HG03571 (cell line): ENCODE results near the gene MARVELD1.
"Not testable (repeated sequence)": the region's sequence is repeated elsewhere in the genome, so short reads cannot be mapped to it uniquely, and the experiment has no call there.

Experiments
- ATAC-seq: cut with Tn5 transposase; IDR thresholded peaks from one replicate; pipeline ENCODE4 v1.9.1; 2021; ENCODE audit not compliant: unreplicated experiment

Gene MARVELD1

DNA sequence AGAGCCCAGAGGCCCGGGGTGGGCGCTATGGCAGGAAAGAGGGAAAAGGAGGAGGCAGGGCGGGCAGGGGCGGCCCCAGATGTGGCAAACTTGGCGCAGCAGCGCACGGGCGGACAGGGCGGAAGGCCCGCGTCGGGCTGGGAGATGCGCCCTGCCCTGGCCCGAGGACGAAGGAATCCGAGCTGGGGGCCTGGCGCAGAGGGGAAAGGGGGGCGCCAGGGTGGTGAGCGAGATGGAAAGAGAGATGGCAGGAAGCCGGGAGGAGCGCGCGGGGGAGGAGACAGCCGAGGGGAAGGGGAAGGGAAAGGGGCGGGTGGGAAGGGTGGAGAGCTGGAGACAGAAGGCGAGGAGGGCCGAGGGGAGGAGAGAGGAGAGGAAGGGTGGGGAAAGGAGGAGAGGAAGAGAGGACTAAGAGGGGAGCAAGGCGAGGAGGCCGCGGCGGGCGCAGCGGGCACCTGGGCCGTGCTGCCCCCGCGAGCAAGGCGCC, at the start of gene MARVELD1:
MARVELD1 (plus strand) TSS at position 392 of the 487 bp plus-strand sequence. CDS start 147 bp downstream, outside the sequence.
- no peak for ATAC-seq

DNA sequence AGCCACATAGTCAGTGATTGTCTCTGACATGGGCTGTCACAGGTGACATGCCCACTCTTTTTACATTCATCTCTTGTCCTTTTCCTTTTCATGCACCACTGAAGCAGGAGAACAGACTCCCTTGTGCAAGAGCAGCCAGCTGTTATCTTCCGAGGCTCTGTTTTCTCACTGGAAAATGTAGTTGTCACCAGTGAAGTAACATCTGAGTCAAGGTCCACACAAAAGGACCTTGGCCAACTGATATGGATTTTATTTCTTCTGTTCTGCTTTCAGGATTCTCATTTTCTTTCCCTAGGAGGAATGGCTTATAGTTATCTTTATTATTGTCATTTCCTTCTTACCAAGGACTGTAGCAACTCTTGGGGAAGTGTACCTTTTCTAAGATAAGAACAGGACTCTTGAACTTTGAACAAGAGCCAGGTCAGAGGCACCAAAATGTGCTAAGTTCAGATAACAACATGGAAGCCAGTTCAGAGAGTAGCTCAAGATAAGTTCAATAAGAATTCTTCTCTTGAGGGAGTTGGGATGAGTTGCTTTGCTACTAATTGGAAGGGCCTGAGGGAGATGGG, 49.2 kb upstream of the MARVELD1 start:
- ATAC-seq = no peak

DNA sequence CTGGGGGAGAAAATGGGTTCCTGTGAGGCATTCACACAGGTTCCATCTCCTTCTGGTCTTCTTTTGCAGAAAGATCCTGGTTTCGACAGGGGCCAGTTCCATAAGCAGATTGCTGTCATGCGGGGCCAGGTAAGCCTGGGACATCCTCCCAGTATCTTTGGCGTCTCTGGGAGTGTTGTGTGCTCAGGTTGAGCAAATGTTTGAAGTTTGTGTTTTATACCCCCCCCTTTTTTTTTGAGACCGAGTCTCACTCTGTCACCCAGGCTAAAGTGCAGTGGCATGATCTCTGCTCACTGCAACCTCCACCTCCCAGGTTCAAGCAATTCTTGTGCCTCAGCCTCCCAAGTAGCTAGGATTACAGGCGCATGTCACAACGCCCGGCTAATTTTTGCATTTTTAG, 46.5 kb upstream of the MARVELD1 start:
- no peak for ATAC-seq

DNA sequence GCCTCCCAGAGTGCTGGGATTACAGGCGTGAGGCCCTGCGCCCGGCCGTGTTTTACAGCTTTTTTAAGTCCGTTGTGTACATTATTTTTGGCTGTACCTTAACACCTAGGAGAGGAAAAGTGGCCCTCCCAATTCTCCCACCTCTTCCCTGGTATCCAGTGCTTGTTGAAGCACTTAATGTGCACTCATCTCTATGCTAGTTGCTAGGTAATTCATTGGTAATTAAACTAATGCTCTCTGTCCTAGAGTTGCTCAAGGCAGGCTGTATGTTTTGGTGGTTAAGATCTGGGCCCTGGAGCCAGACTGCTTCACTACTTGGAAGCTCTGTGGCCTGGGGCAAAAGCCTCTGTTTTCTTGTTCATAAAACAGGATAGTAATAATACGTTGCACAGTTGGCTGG, 46.1 kb upstream of the MARVELD1 start:
- ATAC-seq = no peak

DNA sequence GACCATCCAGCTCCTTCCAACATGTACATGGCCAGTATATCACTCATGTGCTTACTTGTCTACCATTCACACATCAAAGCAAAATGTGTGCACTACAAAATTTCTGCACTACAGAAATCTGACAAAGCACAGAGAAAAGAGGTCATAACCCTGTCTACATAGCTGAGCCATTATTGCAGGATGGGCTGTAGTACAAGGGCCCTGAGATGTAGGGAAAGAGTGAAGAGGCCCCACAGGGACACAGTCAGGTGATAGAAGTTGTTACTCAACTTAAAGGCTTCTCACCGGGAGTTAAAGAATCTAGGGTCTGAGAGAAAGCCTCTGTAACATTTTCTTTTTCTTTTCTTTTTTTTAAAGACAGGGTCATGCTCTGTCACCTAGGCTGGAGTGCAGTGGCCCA, 44.0 kb upstream of the MARVELD1 start:
- ATAC-seq = no peak

DNA sequence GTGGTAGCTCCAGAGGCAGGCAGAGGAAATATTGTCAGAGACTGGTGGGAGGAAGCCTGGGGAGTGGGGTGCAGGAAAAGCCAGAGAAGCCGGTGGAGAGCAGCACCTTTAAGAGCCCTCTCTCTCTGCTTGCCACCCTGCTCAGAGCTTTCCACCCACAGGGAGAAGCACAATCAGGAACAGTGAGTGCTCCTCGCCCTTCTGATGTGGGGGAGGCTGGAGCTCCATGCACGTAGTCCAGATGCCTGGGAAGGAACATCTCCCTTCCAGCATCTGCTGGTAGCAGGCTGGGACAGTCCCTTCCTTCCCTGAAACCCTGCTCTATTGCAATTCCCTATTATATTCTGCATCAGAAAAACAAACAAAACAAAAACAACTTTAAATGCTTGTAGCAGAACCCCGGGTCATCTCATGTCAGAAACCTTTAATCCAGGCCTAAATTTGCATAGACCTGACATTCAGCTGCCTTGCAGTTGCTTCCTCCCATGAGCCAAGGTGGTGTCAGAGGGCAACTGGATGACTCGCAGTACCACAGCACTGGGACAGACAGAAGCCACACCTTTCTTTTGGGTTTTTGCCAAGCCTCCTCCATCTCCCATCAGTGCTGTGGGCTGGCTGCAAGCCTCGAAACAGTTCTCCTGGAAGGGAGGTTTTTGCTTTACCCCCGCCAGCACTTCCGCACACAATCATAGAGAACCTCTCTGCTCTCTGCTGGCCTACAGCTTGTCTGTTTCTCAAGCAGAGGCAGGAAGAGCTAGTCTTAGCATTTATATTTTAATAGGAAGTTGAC, 39.6 kb upstream of the MARVELD1 start:
- ATAC-seq = no peak

DNA sequence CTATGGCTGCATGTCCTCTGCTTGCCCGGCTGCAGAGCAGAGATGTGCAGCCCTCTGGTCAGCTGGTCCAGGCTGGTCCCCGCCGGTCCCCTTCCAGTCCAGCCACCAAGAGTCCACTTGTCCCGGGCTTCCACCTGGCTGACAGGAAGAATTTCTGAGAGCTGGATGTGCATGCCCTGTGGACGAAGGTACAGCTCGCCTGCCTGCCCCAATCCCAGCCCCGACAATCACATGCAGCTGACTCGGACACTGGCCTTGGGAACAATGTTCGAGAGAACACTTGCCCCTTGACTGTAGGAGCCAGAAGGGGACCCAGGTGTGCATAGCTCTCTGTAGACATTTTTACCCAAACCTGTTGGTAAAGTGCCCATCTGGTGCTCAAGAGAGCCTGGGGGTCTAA, 38.3 kb upstream of the MARVELD1 start:
- no peak for ATAC-seq

DNA sequence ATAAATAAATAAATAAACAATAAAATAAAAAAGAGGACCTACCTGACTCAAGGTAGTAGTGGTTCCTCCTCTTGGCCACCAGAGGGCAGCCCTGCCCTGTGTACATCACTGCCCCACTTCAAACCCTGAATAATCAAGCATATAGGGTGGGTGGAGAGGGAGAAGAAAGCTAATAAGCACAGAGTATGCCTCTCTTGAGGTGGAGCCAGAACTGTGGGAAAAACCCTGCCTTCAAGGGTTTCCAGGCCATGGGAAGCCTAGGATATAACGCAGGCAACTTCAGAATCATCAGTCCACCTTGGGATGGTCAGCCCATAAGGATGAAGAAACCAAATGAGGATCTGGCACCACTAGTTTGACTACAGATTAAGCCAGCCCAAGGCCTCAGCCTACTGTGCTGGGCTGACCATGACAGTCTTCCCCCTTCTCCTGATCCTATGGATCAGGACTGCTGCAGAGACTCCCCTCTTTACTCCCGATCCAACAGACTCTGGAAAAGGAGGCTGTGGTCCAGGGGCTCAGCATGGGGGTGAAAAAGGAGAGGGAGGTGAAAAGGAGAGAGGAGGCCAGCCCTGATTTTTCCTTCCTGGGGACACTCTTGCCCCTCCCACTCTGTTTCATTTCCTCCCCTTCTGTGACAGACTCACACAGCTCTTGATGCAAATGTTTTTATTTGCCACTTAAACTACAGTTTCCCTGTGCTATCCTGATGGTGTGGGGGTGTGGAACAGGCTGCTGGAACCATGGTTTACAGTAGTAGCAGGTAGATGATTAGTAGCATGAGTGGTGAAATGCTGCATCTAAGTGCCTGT, 36.6 kb upstream of the MARVELD1 start:
- no peak for ATAC-seq

DNA sequence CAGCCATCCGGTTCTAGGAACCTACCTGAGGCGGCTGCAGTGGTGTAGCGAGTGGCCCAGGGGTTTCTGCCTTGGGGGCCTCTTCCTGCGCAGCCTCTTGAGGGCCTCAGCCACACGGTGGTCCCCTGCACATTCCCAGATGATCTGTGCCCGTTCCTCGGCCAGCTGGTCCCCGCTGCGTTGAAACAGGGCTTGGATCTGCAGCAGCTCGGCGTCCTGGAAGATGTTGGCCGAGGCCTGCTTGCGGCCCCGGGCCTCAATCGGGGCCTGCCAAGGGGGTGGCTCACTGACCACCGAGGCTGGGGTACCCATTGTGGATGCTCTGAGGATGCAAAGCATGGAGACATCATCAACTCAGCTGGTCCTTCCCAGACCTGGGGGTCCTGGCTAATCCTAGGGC, 33.9 kb upstream of the MARVELD1 start:
- no peak for ATAC-seq

DNA sequence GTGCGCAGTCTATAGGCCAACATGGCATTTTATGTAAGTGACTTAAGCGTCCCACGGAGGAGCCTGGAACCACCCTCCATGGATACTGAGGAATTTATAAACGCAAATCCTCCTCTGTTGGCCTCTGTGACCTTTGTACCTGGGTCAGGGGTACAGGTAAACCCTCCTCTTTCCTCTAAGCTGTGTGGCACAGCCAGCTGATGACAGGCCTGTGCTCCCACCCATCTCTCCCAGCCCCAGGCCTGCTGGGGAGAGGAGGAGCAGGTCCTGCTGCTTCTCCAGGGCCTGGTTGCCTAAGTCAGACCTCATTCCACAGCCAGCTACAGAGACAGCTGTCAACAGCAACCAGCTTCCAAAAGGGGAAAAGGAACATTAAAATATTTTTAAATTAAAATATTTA, 31.5 kb upstream of the MARVELD1 start:
- no peak for ATAC-seq

DNA sequence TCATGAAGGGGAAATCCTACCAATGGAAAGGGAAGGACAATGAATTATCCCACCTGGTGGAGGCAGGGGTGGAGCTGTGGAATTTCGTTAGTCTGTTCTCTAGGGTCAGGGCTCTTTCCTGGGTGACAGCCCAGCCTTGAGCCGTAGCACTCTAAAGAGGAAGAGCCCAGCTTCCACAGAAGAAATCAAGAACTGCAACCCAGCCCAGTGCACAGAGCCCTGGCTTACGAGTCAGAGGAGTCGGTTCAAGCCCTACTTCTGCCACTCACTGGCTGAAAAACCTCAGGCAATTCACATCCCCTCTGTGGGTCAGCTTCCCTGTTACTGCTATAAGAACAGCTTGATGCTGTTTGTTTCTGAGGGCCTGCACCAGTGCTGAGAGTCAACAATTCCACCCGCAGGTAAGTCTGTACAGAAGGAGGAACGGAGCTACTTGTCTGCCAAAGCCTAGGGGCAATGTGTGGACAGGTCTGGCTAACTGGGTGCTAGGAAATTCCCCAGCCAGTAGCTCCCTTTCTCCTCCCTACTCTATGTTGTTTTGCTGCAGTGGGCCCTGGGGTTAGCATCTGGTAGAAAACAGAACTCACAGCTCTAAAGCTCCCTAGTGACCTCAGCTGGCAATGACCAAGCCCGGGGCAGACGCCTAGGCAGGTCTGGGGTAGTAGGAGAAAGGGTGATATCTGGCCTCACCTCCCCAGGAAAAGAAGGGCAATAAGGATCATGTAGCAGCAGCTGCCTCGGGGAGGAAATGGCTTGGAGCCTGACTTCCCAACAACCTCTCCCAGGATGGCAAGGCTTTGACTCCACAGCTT, 29.8 kb upstream of the MARVELD1 start:
- no peak for ATAC-seq

DNA sequence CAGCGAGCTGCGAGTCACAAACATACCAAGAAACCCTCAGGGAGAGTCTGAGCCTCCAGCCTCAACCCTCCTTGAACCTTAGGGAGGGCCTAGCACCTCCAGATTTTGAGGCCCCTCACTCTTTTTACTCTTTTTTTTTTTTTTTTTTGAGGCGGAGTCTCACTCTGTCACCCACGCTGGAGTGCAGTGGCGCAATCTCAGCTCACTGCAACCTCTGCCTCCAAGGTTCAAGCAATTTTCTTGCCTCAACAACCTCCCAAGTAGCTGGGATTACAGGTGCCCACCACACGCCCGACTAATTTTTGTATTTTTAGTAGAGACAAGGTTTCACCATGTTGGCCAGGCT, 29.2 kb upstream of the MARVELD1 start:
- not testable (repeated sequence) for ATAC-seq

DNA sequence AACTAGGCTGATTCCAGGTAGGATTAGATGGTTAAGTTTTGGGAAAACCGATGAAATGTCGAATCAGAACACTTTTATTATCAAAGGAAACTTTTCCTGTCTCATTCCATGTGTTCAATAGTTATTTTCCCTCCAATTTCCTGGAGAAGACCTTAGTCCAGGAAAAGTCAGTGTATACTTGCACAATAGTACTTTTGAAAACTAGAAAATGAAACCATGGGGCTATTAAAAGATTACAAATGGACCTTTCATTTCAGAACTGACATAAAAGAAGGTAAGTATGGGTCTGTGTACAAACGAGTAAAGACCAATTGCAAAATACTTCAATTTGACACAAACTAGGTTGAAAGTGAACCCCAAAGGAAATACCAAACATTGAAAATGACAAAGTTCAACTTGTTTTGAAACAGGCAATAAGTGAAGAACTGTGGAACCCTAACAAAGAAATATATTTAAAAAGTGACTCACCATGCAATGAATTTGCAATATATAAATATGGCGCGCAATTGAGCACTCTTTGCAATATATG, 28.6 kb upstream of the MARVELD1 start:
- no peak for ATAC-seq

DNA sequence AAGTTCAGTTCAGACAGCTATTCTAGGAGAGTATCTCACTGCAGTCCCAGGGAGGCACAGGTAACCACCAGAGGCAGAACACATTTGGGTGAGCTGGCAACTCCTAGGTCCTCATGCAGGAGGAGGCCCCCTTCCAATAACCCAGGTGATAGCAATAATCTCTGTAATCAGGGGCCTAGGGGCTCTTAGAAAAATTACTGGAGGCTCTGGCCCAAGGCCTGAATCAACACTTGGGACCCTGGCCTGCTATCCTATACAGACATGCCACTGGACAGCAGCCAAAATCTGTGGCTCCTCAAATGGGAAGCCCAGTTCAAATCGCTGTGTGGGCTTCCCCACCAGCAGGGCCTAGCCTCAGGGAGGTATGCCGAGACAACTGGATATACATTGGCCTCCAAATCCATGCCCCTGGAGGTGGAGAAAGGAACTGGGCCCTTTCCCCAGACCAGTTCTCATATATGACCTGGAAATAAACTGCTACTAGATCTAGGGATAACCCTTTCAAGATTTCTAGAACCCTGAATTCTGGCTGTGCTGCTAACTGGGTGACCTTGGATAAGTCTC, 28.1 kb upstream of the MARVELD1 start:
- ATAC-seq = no peak

DNA sequence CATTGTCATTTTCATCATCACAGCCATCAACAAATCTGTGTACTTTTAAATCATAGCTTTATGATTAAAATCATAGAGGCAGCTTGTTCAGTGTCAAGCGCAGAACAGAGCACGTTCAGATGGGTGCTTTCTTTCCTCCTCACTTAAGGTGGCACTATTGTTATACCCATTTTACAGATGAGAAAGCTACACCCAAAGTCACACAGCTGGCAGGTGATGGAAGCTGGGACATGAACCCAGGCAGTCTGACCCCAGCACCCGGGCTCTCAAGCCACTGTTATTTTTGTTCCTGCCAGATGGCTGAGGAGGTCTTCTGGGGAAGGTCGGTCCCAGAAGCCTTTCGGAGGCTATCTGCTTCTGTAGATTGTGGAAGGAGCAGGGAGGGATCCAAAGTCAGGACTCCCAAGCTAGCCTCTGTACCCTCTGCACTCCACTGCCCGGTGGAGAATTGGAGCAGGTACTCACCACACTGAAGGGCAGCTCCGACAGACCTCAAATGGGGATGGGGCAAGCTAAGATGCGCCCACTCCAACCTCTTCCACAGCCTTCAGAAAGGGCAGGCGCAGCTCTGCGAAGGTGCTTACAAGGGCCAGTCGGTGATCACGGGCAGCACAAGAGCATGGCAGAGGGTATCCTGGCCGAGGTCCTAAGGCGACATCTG, 27.1 kb upstream of the MARVELD1 start:
- no peak for ATAC-seq

DNA sequence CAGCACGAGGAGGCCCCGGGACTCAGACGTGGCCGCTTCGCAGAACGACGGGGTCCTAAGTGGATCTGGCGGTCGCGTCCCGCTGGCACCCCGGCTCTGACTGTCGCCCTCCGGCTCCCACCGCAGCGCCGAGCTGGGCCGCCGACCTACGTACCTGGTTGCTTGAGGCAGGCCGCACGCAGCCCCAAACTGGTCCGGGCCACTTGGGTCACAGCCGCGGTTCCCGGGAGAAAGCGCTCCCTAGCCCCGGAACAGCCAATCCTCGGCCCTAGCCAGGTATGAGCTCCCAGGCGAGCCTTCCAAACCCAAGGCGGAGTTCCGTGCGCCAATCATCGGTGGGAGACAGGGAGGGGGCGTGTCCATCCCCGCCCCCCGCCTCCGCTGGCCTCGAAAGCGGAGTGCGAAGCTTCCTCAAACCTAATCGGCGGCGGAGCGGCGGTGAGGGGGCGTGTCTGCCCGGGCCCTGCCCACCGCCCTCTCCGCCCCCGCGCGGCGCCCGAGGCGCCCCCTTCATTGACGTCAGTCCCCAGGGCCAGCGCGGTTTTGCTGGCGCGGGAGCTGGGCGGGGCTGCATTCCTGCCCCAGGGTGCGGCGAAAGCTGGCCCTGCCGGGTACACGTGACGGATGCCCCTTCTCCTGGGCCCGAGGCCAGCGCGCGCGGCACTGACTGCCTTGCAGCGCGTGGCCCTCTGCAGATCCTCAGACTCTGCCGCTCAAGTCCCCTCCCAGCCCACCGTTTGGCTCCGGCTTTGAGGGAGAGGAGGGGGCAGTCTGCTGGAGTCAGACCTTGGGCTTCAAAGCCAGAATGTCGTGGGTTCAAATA, 26.4 kb upstream of the MARVELD1 start, which contains the start of gene AVPI1:
AVPI1 (minus strand) TSS at position 280 of the 823 bp plus-strand sequence. CDS start 7,336 bp downstream, outside the sequence.
- peak; percentile 90 for ATAC-seq

DNA sequence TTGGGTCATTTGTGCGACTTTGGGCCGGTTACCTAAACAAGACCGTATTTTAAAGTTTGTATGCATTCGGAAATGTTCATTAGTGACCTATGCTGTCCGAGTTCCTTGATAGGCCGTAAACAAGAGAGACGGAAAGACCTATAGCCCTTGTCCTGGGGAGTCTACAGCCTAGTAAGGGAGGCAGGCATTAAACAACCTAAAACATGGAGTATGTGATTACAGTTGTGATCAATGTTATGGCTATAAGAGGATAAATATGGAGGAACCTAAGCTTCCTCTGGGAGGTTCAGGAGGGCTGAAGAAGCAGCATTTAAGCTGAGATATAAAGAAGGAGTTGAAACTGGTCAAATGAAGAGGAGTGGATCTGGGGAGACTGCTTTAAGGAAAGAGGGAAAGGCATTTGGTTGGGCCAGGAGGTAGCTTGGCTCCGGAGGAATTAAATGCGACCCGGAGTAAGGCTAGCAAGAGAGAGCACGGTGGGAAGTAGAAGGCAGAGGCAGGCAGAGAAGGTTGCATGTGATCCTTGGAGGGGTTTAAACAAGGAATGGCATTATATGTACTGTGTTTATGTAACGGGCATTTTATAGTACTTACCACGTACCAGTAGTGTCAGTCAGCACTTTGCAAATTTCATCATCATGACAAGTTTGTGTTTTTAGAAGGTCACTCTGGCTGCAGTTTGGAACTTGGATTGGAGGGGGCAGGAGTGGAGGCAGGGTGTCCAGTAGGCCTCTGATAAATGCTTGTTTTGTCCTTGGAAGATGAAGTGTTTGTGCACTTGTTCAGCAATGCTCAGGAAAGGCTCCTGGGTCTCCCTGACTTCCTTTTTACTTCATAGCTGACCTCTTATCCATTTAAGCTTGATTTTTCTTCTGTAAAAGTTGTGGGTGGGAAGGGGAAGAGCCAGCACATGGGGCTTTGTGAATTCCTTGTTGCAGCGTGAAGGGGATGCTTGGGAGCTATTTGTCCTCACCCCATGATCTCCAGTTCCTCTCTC, 25.4 kb upstream of the MARVELD1 start:
- ATAC-seq = no peak

DNA sequence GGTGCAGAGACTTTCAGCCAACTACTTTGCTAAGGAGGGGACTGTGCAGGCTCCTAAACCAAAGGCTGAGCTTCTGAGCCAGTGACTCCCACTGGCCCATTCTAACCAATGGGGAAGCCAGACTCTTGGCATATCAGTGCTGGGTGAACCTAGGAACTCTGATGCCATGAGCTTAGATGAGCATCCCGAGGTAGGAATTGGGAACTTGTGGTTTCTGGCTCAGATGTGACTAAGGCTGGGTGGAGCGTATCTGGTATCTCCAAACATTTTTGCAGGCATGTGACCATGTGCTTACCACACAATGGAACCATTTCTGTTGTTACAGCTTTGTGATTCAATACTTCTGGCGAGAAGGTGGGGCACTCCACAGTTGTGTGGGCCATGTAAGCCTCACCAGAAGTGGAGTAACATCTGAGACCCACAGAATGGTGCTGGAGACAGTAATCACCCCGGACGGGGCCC, 23.9 kb upstream of the MARVELD1 start:
- no peak for ATAC-seq
